HG02973 (cell line): ENCODE measurements around the gene RAB15.
A peak's percentile ranks its signal among the peaks of the same experiment; 100 is the strongest.

Experiments used
- ATAC-seq: cut with Tn5 transposase; IDR thresholded peaks from one replicate; pipeline ENCODE4 v1.9.1; 2021; ENCODE audit warnings: moderate library complexity; ENCODE audit not compliant: unreplicated experiment

Gene RAB15

DNA sequence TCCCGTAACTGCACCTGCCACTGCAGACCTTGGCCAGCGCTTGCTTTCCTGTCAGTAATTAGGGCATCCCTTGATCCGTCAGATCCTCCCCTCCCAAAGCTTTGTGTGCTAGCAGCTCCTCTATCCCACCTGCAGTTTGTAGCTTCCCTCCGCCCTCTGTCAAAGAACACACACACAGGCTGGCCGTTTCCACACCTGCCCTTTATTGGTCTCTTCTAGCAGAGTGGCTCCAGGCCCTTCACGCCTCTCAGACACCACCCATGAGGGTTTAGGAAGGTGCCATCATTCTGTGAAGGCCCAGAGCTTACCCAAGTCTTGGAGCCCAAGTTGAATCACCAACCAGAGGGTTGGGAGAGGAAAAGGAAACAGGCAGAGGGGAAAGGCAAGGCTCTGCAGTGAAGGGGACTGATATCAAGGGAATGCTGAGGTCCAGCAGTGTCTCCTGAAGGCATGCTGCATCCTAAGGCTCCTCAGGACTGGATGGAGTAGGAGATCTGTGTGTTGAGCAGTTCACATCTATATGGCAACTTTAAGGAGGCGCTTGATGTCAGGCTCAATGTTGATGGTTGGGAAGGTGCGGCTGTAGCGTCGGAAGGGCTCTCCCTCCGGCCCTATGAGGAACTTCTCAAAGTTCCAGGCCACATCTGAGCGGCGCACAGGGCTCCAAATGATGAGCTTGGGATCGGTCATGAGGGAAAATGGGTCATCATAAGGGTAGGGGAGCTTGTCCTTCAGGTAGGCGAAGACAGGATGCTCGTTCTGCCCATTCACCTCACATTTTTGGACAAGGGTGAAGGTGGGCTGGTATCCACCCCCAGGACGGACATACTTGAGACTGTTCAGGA, 32.9 kb downstream of the RAB15 start:
- no peak for ATAC-seq

DNA sequence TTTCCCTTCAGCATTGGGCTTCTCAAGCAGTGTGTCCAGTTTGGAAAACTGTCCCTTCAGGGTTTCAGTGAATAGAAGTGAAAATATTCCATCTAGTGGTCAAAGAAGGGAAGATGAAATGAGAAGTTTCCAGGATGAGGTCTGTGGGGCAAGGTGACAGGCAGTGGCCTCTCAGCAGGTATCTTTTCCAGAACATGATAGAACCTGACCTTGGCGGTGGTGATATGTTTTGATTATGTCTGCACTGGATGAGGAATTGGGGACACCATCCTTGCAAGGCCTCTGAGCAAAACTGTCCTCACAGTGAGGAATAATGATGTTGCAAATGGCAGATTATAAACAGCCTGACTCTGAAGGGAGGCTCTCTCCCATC, 34.3 kb downstream of the RAB15 start:
- ATAC-seq = no peak

DNA sequence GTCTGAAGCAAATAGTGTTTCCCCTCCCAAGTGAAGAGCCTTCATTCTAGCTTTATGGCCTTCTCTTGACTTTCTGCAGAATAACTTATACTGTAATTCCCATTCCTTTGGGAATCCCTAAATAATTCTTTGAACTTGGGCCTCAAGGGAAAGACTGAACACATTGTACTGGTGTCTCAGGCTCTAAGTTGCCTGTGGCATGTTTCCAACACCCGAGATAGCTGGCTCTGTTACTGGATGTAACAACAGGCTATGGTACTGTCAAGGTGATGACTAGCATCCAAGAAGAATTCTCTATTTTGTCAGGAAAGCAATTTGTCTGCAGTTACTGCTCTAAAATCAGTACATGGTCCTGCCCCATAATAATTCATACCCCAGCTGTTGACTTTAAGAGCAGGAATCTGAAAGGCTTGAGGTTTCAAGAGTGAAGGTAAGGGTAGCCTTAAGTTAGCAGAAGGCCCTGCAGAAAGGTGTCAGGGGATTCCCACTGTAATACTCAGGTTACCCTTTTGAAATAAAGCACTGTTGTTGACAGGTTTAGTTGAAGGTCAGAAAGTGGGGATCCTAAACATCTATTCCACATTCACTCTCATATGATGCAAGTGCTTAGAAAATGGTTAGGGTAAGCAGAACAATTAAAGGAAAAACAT, 34.8 kb downstream of the RAB15 start:
- ATAC-seq = no peak

DNA sequence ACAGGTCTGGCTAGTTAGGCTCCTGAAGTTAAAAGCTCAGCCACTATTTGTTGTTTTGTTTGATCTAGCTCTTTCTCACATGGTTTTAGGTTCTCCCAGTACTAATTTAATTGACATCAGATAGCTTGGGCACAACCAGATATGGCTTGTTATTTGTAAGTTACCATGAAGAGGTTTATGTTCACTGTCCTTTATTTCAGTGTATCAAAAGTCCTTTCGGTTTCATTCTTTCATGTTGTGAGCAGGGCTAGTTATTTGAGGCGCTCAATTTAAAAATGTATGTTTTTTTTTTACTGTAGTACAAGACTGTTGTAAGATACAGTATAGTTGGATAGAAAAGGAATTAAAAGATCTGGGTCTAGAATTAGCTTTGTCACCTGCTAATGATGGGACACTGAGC, 36.6 kb downstream of the RAB15 start:
- no peak for ATAC-seq

DNA sequence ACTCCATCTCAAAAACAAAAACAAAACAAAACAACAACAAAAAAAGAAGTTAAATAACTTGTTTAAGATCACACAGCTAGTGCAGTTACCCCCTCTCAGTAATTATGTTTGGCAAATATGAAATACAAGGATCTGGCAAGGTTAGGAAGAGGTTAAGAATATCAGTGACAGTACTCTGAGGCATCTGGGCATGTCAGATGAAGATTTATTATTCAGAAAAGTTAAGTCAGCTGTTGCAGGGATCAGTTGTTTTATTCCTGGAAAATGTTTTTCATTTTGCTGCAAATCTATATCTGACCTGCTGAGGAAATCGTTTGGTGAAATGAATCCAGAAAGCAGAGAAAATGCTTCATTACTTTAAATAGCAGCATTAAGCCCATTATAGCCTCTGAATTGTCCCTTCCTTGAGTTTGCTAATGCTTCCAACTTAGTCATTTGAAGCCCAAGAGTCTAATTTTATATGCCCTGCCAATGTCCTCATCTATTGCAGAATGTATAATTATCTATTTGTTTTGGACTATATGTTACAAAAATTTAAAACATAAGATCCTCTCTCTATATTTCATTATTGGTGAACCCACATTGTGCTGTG, 37.7 kb downstream of the RAB15 start:
- ATAC-seq = no peak

DNA sequence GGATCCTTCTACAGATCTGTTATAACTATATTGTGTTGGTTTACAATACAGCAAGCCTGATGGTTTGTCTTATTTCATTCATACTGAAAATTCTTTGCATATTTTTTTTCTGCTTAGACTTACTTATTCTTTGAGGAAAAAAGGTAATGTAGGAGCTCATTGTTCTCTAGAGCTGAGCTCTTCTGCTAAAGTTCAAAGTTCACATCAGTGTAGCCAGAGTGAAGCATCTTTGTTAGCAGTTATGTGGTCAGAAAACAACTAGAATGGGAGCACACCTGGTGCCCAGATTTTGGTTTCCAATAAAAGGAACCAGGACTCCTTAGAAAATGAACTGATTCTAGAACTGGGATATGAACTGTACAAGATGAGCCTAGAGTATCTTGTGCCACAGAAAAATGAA, 39.9 kb downstream of the RAB15 start:
- ATAC-seq = no peak

DNA sequence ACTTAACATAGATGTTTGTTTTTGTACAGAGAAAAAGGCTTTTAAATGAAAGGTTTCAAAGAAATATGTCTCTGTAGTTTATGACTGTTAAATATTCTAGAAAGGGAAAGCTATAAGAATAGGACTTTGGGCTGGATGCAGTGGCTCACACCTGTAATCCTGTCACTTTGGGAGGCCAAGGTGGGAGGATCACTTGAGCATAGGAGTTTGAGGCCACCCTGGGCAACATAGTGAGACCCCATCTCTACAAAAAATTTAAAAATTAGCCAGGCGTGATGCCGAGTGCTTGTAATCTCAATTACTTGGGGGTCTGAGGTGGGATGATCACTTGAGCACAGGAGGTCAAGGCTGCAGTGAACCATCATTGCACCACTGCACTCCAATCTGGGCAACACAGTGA, 41.0 kb downstream of the RAB15 start:
- no peak for ATAC-seq

DNA sequence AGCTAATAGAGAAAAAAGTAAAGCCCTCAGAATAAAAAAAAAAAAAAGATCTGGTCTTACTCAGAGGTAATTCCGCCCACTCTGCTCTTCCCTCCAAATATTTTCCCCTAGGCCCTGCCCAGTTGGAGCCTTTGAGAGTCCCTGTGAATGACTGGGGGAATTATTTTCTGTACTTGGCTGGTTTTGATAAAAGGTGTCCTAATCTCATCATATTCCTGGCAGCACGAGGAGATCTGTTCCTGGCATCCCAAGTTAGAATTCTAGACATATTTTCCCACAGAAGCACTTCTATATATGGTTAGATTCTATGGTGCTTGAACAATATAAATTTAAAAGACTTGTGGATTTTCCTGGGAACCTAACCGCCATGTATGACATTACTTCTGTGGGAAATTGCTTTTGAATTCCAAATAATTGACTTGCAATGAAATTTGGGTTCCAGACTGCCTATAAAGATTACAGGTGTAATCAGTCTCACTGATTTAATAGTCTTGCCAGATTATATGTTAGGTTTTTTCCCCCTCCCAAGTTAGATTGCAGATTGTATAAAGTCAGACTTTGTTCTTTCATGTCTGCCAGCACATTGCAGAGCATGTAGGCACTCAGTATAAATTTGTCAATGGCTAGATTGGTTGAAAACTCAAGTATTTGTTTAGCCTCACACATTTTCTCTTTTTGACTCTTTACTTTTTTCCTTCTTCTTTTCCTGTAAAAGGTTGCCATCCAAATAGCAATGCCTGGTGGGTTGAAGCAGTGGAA, 41.9 kb downstream of the RAB15 start:
- no peak for ATAC-seq

DNA sequence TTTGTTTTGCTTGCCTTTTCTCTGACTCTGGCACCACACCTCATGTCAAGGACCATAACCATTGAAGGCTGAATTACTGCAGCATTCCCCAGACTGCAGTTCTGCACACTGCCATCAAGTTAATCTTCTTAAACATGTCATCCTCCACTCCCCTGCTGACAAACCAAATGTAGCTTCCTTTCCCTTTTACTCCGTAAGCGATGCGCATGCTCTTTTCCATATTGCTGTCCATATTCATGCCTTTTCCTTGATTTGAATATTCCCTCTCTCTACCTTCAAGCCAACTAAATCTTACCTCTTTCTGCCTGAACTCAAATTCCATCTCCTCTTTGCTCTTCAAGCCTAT, 43.1 kb downstream of the RAB15 start:
- ATAC-seq = no peak

DNA sequence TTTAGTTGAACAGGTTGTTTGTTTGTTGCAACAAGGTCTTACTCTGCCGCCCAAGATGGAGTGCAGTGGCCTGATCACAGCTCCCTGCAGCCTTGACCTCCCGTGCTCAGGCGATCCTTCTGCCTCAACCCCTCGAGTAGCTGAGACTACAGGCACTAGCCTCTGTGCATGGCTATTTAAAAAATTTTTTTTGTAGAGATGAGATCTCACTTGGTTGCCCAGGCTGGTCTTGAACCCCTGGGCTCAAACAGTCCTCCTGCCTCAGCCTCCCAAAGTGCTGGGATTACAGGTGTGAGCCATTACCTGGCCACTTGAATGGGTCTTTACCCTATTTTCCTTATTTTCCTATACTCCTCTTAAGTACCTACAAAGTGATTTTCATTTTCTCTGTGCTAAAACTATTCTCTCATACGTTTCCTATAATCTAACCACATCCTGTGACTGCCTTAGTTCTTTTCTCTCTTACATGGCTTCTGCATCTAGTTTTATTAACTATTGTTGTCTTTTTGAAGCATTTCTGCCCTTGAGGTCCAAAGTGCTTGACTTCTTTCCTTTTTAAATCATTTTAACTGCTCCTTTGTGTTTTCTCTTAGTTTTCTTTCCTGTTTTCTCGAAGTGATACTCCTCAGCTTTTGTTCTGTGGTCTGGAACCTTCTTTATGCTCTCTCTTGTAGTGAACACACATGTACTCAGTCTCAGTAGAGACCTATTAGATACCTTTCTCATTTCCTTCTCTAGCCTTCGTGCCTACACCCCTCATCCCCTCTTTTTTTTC, 43.7 kb downstream of the RAB15 start:
- peak; percentile 64 for ATAC-seq

DNA sequence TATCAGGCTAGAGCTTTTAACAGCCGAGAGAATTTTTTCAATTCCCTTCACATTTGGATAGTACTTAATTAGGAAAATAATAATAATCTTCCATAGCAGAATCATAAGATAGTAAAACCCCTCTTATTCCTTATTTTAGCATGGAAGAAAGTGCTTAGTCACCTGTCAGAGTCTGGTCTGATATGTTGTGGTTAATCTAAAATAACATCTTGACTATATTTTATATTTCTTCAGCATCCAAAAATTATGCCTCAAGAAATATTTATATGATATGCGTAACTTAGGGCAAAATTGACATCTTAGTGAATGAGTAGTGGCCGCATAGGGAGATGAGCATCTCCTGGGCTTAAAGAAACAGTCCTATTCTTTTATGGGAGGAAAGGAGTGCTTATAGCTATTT, 45.1 kb downstream of the RAB15 start:
- ATAC-seq = no peak

DNA sequence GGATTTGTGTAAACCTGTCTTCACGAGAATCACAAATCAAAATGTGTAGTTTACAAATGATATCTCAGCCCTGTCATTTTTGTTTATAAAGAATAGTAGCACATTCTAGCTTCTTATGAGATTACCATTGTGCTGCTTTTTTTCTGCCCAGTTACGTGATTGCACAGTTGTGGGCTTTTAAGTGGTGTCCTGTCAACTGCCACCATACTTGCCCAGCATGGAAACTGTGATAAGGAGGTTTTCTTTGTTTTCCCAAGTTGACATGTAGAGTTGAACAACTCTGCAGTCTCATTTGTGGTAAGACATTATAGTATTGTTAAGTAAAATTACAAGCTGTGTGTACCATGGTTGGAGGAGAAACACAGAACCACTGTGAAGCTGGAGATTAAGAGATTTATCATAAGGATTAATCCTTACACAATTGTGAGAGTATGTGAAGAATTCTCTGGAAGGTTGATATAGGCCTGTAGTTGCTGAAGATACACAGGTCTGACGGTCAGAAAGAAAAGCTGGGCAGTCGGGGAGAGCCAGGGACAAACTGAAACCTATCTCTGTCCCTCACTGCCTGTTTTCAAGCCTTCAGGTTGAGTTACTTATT, 45.6 kb downstream of the RAB15 start:
- ATAC-seq = no peak

DNA sequence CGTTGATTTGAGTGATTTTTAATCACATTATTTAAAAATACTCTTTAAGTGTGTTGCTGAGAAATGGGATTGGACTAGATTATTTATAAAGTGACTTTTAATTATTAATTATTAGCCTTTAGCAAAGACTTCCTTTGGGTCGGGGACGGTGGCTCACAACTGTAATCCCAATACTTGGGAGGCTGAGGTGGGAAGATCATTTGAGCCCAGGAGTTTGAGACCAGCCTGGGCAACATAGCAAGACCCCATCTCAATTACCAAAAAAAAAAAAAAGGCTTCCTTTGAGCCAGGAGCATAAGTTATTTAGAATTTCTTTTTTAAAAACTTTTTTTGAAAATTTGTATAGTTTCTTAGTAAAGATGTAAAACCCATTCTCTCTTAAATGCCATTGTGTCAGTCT, 49.1 kb downstream of the RAB15 start:
- ATAC-seq = no peak

DNA sequence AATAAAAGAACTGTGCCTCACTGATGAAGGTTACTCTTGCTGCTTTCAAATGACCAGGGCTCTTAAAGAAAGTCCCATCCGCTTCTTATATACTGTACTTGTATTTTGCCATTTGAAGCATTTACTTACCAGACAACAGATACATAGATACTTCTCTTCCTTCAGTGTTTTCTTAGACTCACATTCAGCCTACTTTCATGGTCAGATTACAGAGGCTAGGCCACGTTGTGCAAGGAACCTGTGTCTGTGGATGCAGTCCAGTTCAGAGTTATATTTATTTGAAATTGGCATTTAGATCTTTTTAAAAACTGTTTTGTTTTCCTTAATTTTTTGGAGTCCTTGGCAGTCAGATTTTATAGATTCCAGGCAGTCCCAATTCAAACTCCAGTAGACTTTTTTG, 51.7 kb downstream of the RAB15 start:
- no peak for ATAC-seq

DNA sequence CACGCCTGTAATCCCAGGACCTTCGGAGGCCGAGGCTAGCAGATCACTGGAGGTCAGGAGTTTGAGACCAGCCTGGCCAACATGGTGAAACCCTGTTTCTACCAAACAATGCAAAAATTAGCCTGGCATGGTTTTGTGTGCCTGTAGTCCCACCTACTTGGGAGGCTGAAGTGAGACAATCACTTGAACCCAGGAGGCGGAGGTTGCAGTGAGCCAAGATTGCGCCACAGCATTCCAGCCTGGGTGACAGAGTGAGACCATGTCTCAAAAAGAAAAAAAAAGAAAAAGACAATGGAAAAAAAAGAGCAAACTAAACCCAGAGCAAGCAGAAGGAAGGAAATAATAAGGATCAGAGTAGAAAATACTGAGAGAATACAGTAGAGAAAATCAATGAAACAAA, 52.5 kb downstream of the RAB15 start:
- no peak for ATAC-seq

DNA sequence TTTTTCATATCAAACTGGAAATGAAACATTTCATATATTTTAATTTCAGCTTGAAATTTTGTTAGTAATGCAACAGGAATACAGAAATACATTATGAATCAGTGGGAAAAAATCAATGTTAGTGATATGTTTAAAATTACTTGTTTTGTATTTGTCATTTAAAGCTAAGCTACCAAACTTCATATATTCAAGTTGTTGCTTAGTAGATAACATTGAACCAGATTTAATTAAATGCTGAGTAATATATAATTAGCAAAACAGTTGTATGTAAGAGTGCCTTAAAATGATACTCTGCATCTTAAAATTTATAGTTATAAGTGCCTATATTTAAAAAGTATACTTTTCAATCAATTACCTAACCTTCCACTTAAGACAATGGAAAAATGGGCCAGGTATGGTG, 52.9 kb downstream of the RAB15 start:
- ATAC-seq = no peak

DNA sequence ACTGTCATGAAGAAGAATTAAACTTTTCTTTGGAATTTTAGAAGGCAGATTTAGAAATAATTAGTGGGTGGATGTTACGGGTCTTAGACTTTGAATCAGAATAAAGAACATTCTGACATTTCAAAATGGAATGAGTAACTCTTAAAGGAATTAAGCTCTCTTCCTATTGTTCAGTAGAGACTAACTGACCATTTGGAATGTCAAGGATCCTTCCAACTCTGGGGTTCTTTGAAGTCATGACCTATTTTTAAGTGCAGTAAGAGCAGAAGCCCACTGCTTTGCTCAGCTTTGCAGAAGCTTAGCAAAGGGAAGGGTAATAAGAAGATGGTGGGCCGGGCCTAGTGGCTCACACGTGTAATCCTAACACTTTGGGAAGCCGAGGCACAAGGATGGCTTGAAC, 53.9 kb downstream of the RAB15 start:
- no peak for ATAC-seq

DNA sequence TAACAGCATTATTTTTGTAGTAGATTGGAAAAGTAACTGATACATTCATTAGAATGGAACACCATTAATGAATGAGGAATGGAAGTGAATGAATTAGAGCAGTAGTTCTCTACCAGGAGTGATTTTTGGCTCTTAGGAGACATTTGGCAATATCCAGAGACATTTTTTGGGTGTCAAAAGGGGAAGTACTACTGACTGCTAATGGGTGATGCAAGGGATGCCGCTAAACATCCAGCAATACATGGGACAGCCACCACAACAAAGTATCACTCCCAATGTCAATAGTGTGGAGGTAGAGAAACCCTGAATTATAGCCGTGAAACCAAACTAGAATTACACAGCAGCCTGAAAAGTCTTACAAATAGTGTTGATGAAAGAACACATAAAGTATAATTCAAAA, 56.3 kb downstream of the RAB15 start:
- no peak for ATAC-seq

DNA sequence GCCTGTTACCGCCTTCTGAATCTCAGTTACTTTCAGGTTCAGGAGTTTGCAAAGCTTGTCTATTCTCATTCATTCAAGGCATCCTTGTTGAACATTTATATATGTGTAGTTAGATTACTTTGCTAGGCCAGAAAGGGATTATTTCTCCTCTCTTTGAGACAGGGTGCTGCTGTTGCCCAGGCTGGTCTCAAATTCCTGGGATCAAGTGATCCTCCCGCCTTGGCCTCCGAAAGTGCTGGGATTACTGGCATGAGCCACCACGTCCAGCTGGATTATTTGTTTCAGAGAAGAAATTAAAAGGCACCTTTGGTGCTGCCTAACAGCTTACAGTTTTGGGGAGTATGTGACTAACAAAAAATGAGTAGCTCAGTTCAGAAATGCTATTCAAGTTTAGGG, 57.1 kb downstream of the RAB15 start:
- ATAC-seq = no peak

DNA sequence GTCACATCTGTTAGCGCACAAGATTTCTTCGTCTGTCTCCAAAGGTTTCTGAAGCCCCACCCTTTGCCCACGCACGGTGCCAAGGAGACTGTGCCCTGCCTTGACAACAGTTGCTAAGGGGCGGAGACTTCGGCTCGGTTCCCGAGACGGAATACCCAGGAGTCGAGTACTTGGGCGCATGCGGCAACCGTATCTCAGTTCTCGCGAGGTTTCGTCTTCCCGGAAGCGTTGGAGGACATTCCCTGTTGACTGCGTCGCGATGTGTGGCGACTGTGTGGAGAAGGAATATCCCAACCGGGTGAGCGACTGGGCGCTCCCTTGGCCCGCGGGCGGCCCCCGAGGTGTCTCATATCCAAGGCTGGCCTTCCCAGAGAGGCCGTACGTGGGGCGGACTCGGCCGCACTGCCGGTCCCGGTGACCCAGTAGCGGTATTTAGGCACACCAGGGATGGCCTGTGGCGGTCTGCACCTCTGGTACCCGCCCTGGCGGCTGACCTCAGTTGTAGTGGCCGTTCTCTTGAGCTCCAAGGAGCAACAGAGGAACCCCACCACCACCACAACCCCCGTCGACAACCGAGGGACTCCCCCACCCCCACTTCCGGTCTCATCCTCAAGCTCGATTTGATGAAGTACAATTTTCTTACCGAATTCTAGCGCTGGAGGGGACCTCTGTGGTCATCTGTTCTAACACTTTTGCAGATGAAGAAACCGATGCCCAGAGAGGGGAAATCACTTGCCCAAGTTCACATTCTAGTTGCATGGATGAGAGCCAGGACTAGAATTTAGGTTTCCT, 57.7 kb downstream of the RAB15 start, which contains the start of gene CHURC1:
Gene CHURC1 (plus strand): TSS at position 219 of the 792 bp plus-strand sequence. CDS start 41 bp downstream, at position 260.
- ATAC-seq = peak; percentile 92
